GM18517 (cell line): ENCODE results near the gene DAW1.
"Not testable (repeated sequence)": the region's sequence is repeated elsewhere in the genome, so short reads cannot be mapped to it uniquely, and the experiment has no call there.

Experiments used
- ATAC-seq: cut with Tn5 transposase; IDR thresholded peaks from one replicate; pipeline ENCODE4 v1.9.1; 2021; ENCODE audit warnings: mild to moderate bottlenecking, moderate library complexity; ENCODE audit not compliant: unreplicated experiment

DAW1 gene

DNA sequence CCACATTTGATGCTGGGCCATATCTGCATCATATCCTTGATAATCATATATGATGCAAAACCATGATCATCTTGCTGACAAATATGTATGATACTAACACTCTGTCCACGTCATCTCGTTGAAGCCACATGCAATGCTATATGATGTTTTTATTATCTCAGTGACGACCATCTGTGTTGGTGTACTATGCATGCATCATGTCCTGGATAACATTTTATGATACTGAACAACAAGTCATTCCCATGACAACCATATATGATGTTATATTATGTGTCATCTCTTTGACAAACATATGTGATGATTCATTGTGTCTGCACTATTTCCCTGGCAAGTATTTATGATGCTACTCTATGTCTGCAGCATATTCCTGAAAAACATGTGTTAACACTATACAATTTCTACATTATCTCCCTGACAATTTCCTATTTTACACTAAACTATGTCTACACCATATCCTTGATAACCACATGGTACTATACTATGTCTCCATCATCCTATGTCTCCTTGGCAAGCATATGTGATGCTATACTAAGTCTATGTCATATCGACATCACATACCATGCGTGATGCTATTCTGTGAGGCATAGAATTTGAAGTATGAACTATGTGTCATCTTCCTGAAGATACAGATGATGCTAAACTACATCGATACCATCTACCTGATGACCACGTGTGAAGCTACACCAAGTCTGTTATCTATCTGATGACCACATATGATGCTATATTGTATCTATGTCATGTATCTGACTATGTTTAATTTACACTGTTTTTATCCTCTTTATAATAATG is 37.0 kb downstream of the DAW1 start:
- ATAC-seq = no peak

DNA sequence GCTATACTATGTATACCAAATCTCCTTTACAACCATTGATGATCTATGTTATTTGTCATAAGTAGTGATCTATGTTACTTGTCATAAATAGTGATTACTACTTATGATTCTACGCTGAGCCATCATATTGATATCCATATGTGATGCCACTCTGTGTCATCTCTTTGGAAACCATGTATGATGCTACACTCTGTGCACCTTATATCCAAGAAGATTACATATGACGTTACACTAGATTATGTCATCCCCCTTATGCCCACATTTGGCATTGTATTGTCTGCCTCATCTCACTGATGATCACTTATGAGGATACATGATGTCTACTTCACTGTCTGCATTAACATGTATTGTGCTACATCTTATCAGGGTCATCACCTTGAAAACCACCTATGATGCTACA is 42.9 kb downstream of the DAW1 start:
- no peak for ATAC-seq

DNA sequence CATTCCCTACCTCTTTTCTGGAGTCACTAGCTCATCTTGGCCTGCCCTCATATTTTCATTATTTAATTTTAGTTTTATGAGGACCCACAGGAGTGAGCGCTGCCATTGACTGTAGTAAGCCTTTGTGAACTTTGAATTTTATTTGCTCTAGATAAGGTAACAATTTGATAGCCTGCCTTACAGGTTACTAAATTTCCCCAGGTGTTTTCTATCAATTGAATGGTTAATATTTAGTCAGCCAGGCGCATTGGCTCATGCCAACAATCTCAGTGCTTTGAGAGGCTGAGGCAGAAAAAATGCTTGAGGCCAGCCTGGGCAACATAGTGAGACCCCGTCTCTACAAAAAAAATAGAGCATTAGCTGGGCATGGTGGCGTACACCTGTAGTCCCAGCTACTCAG is 50.2 kb downstream of the DAW1 start:
- ATAC-seq = no peak

DNA sequence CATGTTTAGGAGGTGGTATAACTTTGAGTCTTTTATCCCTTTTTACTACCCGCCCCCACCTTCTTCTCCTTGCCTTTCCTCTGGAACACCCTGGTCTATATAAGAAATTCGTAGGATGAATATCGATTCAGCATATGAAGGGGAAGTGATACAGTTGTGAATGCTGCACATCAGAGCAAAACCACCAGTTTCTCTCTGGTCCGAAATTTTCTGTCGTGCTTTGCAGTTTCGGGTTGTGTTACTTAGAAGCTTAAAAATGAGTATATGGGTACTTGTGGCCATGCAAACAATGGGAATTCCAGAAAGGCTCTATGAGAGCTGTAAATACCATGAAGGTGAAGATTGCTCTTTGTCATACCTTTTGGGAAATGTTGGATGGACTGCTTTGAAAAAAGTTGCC is 60.6 kb downstream of the DAW1 start:
- ATAC-seq = no peak

DNA sequence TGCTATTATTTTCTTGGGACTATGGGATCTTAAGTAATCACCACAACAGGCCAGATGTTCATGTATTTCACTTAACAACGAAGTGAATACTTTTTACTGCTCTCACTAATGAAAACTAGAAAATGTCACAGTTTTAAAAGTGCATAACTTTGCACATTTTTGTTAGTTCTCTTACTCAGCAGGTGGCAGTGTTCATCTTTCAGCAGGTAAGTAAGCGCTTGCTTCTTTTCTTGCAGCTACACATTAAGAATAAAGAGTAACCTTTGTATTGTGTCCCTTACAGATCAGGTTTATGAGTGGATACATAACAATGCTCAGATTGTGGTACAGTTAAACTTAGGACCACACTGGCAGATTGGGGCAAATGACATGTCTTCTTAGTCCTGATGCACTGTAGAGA is 61.0 kb downstream of the DAW1 start:
- no peak for ATAC-seq

DNA sequence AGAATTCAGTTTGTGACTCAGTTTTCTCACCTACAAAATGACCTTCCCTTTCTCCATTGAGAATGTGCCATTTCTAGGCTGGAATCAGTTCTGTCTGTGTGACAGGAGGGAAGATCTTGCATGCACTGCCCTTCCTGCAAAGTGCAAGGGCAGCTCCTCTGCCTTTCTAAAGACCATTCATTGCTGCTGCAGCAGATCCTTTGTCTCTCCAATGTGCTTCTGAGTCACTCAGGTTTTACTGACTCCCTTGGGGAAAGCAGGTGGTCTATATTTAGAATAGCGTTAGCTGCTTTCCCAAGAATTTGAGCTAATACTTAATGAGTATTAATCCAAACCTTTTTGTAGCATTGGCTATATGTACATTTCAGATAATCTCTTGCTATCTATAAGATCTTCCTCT is 62.5 kb downstream of the DAW1 start:
- ATAC-seq = no peak

DNA sequence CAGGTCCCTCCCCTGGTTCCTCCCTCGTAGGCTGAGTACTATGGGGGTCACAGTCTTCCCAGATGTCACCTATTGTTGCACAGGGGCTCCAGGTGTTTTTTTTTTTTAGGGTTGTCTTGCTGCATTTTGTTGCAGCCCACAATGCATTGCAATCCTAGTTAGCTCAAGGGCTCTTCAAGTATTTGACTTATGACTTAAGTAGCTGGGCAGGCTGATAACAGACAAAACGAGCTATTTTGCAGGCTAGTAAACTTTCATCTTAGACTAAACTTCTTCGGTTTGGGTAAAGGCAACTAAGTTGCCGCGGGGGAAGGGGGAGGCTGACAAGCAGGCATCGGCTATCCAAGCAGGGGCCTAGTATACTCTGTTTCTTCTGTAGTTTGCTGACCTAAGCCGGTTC is 64.8 kb downstream of the DAW1 start:
- not testable (repeated sequence) for ATAC-seq

DNA sequence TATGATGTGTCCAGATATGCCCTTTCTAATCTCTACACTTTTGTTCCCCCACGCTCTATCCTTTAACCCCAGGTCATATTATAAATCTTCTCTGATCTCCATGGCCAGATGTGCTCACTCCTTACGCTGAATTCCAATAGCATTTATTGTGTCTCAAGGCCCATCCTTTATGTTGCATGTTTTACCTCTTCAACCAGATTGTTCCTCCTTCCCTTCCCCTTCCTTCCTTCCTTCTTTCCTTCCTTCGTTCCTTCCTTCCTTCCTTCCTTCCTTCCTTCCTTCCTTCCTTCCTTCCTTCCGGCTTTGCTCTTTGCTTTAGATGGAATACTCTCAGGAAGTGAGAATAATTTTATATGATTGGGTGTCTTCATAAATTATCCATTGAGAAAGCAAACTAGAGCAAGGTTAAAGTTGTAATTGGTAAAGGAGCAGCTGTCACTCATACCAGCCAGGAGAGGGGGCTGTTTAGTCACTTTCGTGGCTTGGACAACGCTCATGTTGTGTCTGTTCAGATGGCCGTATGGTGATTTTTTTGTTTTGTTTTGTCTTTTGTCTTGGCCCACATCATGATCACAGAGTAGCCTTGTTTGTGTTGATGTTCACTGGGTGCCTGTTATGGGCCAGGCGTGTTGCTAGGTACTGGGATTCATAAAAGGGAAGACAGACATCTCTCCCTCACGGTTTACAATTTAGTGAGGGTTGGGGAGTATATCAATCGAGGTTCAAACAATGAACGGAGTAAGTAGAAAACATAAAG is 68.0 kb downstream of the DAW1 start:
- ATAC-seq = peak; percentile 68

DNA sequence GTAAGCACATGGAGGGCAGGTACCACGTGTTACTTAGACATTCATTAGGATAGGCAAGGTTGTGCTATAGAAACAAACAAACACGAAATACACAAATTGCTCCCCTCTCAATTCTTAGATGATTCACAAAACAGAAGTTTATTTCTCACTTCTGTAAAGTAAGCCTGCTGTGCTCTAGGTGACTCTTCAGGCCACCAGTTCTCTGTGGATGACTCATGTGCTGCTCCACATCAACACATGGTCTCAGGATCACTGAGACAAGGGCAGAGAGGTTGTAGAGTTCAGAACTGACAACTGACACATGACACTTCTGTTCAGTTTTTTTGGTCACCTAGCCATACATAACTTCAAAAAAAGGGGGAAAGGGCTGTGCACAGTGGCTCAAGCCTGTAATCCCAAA is 70.6 kb downstream of the DAW1 start:
- ATAC-seq = no peak

DNA sequence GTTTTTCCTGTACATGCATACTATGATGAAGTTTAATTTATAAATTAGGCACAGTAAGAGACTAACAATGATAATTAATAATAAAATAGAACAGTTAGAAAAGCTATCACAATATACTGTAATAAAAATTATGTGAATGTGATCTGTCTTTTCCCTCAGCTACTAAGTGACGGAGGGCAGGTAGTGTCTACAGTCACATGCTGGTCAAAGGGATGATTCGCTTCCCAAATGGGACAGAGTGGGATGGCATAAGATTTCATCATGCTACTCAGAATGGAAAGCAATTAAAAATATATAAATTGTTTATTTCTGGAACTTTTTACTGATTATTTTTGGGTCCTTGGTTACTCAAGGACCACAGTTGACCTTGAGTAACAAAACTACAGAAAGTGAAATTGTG is 71.5 kb downstream of the DAW1 start:
- ATAC-seq = no peak

DNA sequence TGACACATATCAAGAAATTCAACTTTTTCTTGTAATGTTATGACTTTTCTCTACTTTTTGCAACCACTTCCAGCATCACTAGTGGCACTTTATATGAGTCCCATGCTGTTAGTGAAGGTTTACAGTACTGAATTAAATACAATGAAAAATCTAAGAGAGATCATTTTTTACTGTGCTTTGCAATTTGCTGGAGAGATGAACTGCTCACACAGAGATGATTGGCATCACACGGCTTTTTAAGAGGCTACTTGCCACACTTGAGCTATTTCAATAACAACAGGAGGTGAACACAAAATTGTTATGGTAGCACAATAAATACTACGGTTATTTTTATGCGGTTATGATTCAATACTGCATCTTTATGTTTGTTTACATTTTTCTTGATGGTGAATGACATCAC is 88.9 kb downstream of the DAW1 start:
- ATAC-seq = no peak

DNA sequence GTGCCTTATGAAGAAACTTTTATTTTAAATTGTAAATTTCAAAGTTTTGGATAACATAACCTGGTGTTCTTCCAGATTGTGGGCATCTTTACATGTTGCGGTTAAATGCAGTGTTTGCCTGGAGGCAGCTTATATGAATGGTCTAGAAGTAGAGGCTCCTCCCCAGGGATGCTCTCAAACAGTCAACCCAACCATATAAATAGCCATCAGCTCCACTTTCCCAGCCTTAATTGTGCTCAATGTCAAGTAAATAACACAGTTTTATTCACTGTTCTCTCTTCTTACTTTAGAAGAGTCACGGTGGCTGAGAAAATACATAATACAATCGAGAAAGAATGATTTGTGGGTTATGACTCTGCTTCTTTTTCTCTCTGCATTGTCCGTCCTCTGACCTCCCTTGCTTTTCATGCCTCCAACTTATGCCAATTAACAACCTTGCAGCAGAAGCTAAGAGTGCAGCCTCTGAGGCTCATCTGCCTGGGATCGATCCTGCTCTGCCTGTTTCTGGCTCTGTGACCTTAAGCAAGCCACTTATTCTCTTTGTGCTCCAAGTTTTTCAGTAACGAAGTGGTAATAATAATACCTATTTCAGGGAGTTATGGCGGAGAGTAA is 100.3 kb downstream of the DAW1 start:
- no peak for ATAC-seq

DNA sequence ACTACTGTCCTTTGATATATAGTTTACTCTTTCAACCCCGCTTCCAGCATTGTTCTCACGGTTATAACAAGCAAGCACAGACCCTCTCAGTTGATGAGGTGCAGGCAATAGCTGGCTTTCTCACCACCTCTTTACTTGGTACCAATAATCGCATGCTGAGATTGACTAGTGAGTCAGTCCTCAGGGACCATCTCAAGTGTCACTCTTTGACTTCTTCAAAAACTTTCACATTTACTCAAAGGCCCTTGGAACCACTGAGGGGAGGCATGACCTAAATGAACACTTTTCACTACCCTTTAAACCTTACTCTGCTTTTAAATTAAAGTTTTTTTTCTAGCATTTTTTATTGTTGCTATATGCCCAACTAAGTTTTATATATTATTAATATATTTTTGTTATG is 101.8 kb downstream of the DAW1 start:
- no peak for ATAC-seq
